Glutamatergic neuron (in vitro differentiated cells): Measurements from ENCODE around the gene ATF7IP2. TPM values are rescaled to one million over a fixed set of nuclear protein-coding genes. Genes with fewer than 3 reads are reported as not detected.

Source experiments
- DNase-seq: peaks from one replicate; pipeline ENCODE4 v3.0.0; 2022
- H3K27ac Mint-ChIP-seq: one replicate; pipeline ENCODE4 v1.8.0; 2020; ENCODE audit warnings: mild to moderate bottlenecking, mixed read lengths, inconsistent platforms; ENCODE audit not compliant: unreplicated experiment
- H3K27me3 Mint-ChIP-seq: one replicate; pipeline ENCODE4 v1.8.0; 2020; ENCODE audit warnings: mild to moderate bottlenecking, moderate library complexity, mixed read lengths, inconsistent platforms; ENCODE audit not compliant: unreplicated experiment
- H3K36me3 Mint-ChIP-seq: one replicate; pipeline ENCODE4 v1.8.0; 2020; ENCODE audit warnings: mild to moderate bottlenecking, mixed read lengths, inconsistent platforms; ENCODE audit not compliant: unreplicated experiment
- H3K4me1 Mint-ChIP-seq: one replicate; pipeline ENCODE4 v1.8.0; 2020; ENCODE audit warnings: mild to moderate bottlenecking, low read depth, mixed read lengths, inconsistent platforms; ENCODE audit not compliant: unreplicated experiment
- H3K4me3 Mint-ChIP-seq: one replicate; pipeline ENCODE4 v1.8.0; 2020; ENCODE audit warnings: mild to moderate bottlenecking, mixed read lengths, inconsistent platforms; ENCODE audit not compliant: unreplicated experiment
- H3K9me3 Mint-ChIP-seq: one replicate; pipeline ENCODE4 v1.8.0; 2020; ENCODE audit warnings: mild to moderate bottlenecking, moderate library complexity, mixed read lengths, inconsistent platforms; ENCODE audit not compliant: unreplicated experiment
- total RNA-seq: library from RNA; stranded (reverse); fragmentation: NEBNext Ultra II Directional; extraction: Animal tissue kit (Norgen Biotek cat#: 25700); gene quantifications from one replicate; pipeline ENCODE4 v1.2.1, GENCODE V29; 2021; ENCODE audit not compliant: unreplicated experiment
- TF ChIP-seq, protein P1 (sequence below): fragments of 200-600 bp; sonication (generic); IDR thresholded peaks from one replicate; pipeline ENCODE4 v1.5.0; 2021; ENCODE audit not compliant: partially characterized antibody, unreplicated experiment

ATF7IP2 gene
- total RNA-seq, 1 donor from 2014 or later = 9.1 TPM

DNA sequence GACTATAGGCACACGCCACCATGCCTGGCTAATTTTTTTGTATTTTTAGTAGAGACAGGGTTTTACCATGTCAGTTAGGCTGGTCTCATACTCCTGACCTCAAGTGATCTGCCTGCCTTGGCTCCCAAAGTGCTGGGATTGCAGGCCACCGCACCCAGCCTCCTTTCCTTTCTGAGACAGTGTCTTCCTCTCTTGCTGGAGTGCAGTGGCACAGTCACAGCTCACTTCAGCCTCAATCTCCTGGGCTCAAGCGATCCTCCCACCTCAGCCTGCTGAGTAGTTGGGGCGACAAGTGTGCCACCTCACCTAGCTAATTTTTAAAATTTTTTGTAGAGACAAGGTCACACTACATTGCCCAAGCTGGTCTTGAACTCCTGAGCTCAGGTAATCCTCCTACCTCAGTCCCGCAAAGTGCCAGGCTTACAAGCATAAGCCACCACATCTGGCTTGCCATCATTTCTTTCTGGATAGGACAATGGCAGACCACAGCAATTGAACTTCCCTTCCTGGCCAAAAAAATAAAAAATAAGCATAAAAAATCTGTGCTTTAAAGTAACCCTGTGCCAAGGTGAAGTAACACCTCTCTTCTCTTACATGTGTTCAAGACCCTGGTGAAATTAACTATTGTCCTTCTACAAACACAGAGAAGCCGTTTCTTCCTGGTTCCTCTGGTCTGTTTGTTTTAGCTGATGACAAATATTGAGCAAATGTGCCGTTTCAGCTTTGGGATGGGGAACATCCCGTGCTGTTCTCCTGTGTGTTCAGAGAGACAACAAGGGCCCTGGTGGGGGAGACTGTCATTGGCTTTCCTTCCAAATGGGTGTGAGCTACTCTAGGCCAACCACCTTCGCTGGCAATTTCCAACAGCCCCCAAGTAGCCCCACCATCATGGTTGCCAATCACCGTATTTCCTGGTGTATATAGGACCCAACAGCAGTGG lies 134.3 kb downstream of the ATF7IP2 start:
- TF ChIP-seq, protein P1, sequence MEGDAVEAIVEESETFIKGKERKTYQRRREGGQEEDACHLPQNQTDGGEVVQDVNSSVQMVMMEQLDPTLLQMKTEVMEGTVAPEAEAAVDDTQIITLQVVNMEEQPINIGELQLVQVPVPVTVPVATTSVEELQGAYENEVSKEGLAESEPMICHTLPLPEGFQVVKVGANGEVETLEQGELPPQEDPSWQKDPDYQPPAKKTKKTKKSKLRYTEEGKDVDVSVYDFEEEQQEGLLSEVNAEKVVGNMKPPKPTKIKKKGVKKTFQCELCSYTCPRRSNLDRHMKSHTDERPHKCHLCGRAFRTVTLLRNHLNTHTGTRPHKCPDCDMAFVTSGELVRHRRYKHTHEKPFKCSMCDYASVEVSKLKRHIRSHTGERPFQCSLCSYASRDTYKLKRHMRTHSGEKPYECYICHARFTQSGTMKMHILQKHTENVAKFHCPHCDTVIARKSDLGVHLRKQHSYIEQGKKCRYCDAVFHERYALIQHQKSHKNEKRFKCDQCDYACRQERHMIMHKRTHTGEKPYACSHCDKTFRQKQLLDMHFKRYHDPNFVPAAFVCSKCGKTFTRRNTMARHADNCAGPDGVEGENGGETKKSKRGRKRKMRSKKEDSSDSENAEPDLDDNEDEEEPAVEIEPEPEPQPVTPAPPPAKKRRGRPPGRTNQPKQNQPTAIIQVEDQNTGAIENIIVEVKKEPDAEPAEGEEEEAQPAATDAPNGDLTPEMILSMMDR = no peak
- H3K36me3 Mint-ChIP-seq = no peaks in the 10 kb centered on the region

DNA sequence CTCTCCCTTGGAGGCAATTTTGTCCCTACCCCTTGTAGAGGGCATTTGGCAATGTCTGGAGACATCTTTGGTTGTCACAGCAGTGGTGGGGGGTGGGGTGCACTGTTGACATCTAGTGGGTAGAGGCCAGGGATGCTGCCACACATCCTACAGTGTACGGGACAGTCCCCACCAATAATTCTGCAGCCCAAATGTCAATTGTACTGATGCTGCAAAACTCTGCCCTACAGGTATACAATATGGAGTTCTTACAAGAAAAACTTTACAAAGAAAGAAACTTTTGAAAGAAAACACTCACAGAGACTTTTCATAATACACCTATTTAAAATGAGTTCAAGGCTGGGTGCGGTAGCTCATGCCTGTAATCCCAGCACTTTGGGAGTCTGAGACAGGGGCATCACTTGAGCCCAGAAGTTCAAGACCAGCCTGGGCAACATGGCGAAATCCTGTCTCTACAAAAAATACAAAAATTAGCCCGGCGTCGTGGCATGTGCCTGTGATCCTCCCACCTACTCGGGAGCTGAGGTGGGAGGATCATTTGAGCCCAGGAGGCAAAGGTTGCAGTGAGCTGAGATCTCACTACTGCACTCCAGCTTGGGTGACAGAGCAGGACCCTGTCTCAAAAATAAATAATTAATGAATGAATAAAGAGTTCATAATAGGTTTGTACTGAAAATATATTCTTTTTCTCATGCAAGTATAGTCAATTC lies 135.2 kb downstream of the ATF7IP2 start:
- H3K27me3 Mint-ChIP-seq = peaks cover 2% of the 10 kb centered on the region
- H3K9me3 Mint-ChIP-seq = no peaks in the 10 kb centered on the region
- H3K4me1 Mint-ChIP-seq = no peaks in the 10 kb centered on the region
- no peak for DNase-seq
- TF ChIP-seq, protein P1 = no peak
- H3K36me3 Mint-ChIP-seq = no peaks in the 10 kb centered on the region
- H3K4me3 Mint-ChIP-seq = no peak overlapping the region
- H3K27ac Mint-ChIP-seq = no peak overlapping the region

More for the DNA sequence above, 134.3 kb downstream of the ATF7IP2 start:
- no peaks in the 10 kb centered on the region for H3K4me1 Mint-ChIP-seq
- H3K27me3 Mint-ChIP-seq = peaks cover 2% of the 10 kb centered on the region
- no peak overlapping the region for H3K4me3 Mint-ChIP-seq
- no peak for DNase-seq
- H3K9me3 Mint-ChIP-seq = no peaks in the 10 kb centered on the region
- H3K27ac Mint-ChIP-seq = no peak overlapping the region

DNA sequence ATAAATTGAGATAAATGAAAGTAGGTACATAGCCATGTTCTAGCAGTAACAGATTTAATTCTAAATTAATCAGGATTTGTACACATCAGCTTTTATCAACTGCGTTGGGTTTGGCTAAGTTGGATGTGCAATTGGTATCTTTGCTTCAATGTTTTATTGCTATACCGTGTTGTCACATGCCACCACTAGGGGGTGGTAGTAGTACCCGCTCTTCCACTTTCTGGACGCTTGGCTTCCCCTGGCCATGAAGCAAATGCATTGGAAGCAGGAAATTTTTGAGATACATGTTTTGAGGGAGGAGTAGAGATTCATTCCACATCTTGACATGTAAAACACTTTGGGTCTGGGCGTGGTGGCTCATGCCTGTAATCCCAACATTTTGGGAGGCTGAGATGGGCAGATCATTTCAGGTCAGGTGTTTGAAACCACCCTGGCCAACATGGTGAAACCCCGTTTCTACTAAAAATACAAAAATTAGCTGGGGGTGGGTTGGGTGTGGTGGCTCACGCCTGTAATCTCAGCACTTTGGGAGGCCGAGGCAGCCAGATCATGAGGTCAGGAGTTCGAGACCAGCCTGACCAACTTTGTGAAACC lies 135.9 kb downstream of the ATF7IP2 start:
- no peaks in the 10 kb centered on the region for H3K4me1 Mint-ChIP-seq
- TF ChIP-seq, protein P1 = peak; percentile 93
- H3K9me3 Mint-ChIP-seq = no peaks in the 10 kb centered on the region
- H3K36me3 Mint-ChIP-seq = no peaks in the 10 kb centered on the region
- H3K4me3 Mint-ChIP-seq = no peak overlapping the region
- peak; percentile 59 for DNase-seq
- no peak overlapping the region for H3K27ac Mint-ChIP-seq
- H3K27me3 Mint-ChIP-seq = peaks cover 2% of the 10 kb centered on the region

DNA sequence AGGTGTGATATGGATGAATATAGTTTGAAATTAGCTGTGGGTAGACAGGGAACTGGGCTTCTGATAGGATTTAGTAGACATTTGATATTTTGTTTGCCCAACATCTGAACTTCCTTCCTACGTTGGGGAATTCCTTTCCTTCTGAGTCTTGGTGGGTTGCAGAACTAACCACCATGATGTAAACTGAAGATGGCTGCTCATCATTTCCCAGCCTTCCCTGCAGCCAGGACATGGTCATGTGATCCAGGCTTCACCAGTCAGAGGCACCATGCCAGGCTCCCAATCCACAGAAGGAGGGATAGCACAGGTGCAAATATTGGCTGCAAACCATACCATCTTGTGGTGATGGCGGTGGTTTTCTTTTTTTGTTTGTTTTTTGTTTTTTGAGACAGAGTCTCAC lies 137.1 kb downstream of the ATF7IP2 start:
- H3K9me3 Mint-ChIP-seq = no peaks in the 10 kb centered on the region
- peaks cover 2% of the 10 kb centered on the region for H3K27me3 Mint-ChIP-seq
- H3K4me3 Mint-ChIP-seq = no peak overlapping the region
- H3K27ac Mint-ChIP-seq = no peak overlapping the region
- no peaks in the 10 kb centered on the region for H3K4me1 Mint-ChIP-seq
- TF ChIP-seq, protein P1 = no peak
- DNase-seq = no peak
- no peaks in the 10 kb centered on the region for H3K36me3 Mint-ChIP-seq
